Activated naive CD4-positive, alpha-beta T cell treated with anti-CD3 and anti-CD28 coated beads for 36 hours (primary cell): ENCODE measurements around the gene NRARP. TPM values are rescaled to one million over a fixed set of nuclear protein-coding genes. Genes with fewer than 3 reads are reported as not detected.
A peak's percentile ranks its signal among the peaks of the same experiment; 100 is the strongest.

Experiments used
- CTCF ChIA-PET: fragments of 350-600 bp; sonication (Branson Sonifier 250); formaldehyde crosslinking; loops from one replicate; lab custom pipeline; 2021; ENCODE audit warnings: antibody characterized with exemption; lab: Charles Lee
- DNase-seq: peaks from one replicate; pipeline ENCODE4 v3.0.0-alpha.2; 2020
- H3K27ac Mint-ChIP-seq: one replicate; pipeline ENCODE4 v1.8.0; 2021; ENCODE audit warnings: mild to moderate bottlenecking, mixed read lengths
- H3K27me3 Mint-ChIP-seq: one replicate; pipeline ENCODE4 v1.8.0; 2021; ENCODE audit warnings: low read depth, mixed read lengths
- H3K36me3 Mint-ChIP-seq: one replicate; pipeline ENCODE4 v1.8.0; 2021; ENCODE audit warnings: low read depth, mixed read lengths
- H3K4me1 Mint-ChIP-seq: one replicate; pipeline ENCODE4 v1.8.0; 2021; ENCODE audit warnings: low read depth, mixed read lengths
- H3K4me3 Mint-ChIP-seq: one replicate; pipeline ENCODE4 v1.8.0; 2021; ENCODE audit warnings: mild to moderate bottlenecking, moderate library complexity, mixed read lengths
- H3K9me3 Mint-ChIP-seq: one replicate; pipeline ENCODE4 v1.8.0; 2021; ENCODE audit warnings: mixed read lengths
- intact Hi-C: fragments of 100-400 bp; cut with micrococcal nuclease; formaldehyde crosslinking; loops from one replicate; pipeline ENCODE4 v1.15.1; 2023
- total RNA-seq, 2 experiments: library from RNA; stranded (reverse); gene quantifications; one replicate each; pipeline ENCODE4 v1.2.3, GENCODE V29; 2021

NRARP gene
- total RNA-seq, 2 experiments from 2014 or later: 1.8 to 2.2 TPM

- no peaks in the 10 kb centered on the region for H3K9me3 Mint-ChIP-seq
- intact Hi-C loops: no loop called here
- peaks cover 9% of the 10 kb centered on the region for H3K4me1 Mint-ChIP-seq
- H3K27me3 Mint-ChIP-seq: peaks cover 13% of the 10 kb centered on the region
- CTCF ChIA-PET: no interaction called here
- H3K27ac Mint-ChIP-seq: no peak overlapping the region
- H3K4me3 Mint-ChIP-seq: no peak overlapping the region
- no peak for DNase-seq
- no peaks in the 10 kb centered on the region for H3K36me3 Mint-ChIP-seq
These were observed 21.4 kb downstream of the NRARP start for GRCh38 chr9:137280474-137281344.

- Mint-ChIP-seq H3K27ac (no peak overlapping the region), H3K27me3 (peaks cover 13% of the 10 kb centered on the region), H3K4me3 (no peak overlapping the region), H3K4me1 (peaks cover 11% of the 10 kb centered on the region), H3K36me3 (no peaks in the 10 kb centered on the region), H3K9me3 (no peaks in the 10 kb centered on the region)
- intact Hi-C loops: no loop called here
- CTCF ChIA-PET: no interaction called here
- DNase-seq: no peak
These were observed 22.2 kb downstream of the NRARP start for GRCh38 chr9:137279741-137280473.

GRCh38 chr9:137278721-137279711 lies 23.1 kb downstream of the NRARP start:
- DNase-seq: no peak
- CTCF ChIA-PET: no interaction called here
- H3K9me3 Mint-ChIP-seq: no peaks in the 10 kb centered on the region
- H3K27ac Mint-ChIP-seq: no peak overlapping the region
- intact Hi-C loops: no loop called here
- no peaks in the 10 kb centered on the region for H3K36me3 Mint-ChIP-seq
- no peak overlapping the region for H3K4me3 Mint-ChIP-seq
- peaks cover 11% of the 10 kb centered on the region for H3K4me1 Mint-ChIP-seq
- peaks cover 13% of the 10 kb centered on the region for H3K27me3 Mint-ChIP-seq

- Mint-ChIP-seq H3K4me1 (peaks cover 11% of the 10 kb centered on the region), H3K27ac (no peak overlapping the region), H3K9me3 (no peaks in the 10 kb centered on the region), H3K36me3 (no peaks in the 10 kb centered on the region), H3K27me3 (peaks cover 11% of the 10 kb centered on the region), H3K4me3 (peak overlapping the region; percentile 59)
- intact Hi-C loops: no loop called here
- CTCF ChIA-PET: interaction anchor here (1.7 kb wide), 1 partner anchor 9 kb away, joined by 6 read pairs; no protein-coding TSS in a partner anchor
- DNase-seq: no peak
These were observed 23.9 kb downstream of the NRARP start for GRCh38 chr9:137278061-137278701.

GRCh38 chr9:137277329-137278041 lies 24.6 kb downstream of the NRARP start, which contains the start of gene TOR4A:
TSS of gene TOR4A (plus strand) at chr9:137277726. CDS start at chr9:137278690, 964 bp downstream.
- intact Hi-C loops: no loop called here
- peak; percentile 61 for DNase-seq
- Mint-ChIP-seq H3K36me3 (no peaks in the 10 kb centered on the region), H3K4me3 (peak within 1 kb of the TSS; percentile 59), H3K4me1 (peaks cover 11% of the 10 kb centered on the region), H3K9me3 (no peaks in the 10 kb centered on the region), H3K27ac (no peak within 1 kb of the TSS), H3K27me3 (peaks cover 8% of the 10 kb centered on the region)
- CTCF ChIA-PET: interaction anchor here (1.7 kb wide), 1 partner anchor 9 kb away, joined by 6 read pairs; no protein-coding TSS in a partner anchor

- DNase-seq: no peak
- no peaks in the 10 kb centered on the region for H3K9me3 Mint-ChIP-seq
- H3K4me1 Mint-ChIP-seq: peaks cover 11% of the 10 kb centered on the region
- H3K36me3 Mint-ChIP-seq: no peaks in the 10 kb centered on the region
- H3K27ac Mint-ChIP-seq: no peak overlapping the region
- no peak overlapping the region for H3K4me3 Mint-ChIP-seq
- peaks cover 4% of the 10 kb centered on the region for H3K27me3 Mint-ChIP-seq
- CTCF ChIA-PET: interaction anchor here (1.2 to 1.7 kb wide), 2 partner anchors 10 to 40 kb away, joined by 3 to 6 read pairs; no protein-coding TSS in a partner anchor
- intact Hi-C loops: no loop called here
These were observed 25.4 kb downstream of the NRARP start for GRCh38 chr9:137276473-137277328.

GRCh38 chr9:137275588-137276472 lies 26.2 kb downstream of the NRARP start:
- peaks cover 4% of the 10 kb centered on the region for H3K27me3 Mint-ChIP-seq
- no peak overlapping the region for H3K27ac Mint-ChIP-seq
- peaks cover 7% of the 10 kb centered on the region for H3K36me3 Mint-ChIP-seq
- intact Hi-C loops: no loop called here
- CTCF ChIA-PET: interaction anchor here (1.2 kb wide), 1 partner anchor 39 kb away, joined by 3 read pairs; no protein-coding TSS in a partner anchor
- H3K9me3 Mint-ChIP-seq: no peaks in the 10 kb centered on the region
- no peak for DNase-seq
- no peak overlapping the region for H3K4me3 Mint-ChIP-seq
- H3K4me1 Mint-ChIP-seq: peaks cover 18% of the 10 kb centered on the region

- no peak for DNase-seq
- intact Hi-C loops: no loop called here
- Mint-ChIP-seq H3K4me1 (peaks cover 18% of the 10 kb centered on the region), H3K9me3 (no peaks in the 10 kb centered on the region), H3K27ac (no peak overlapping the region), H3K27me3 (peaks cover 4% of the 10 kb centered on the region), H3K36me3 (peaks cover 7% of the 10 kb centered on the region), H3K4me3 (no peak overlapping the region)
- CTCF ChIA-PET: interaction anchor here (1.2 kb wide), 1 partner anchor 11 kb away, joined by 3 read pairs; no protein-coding TSS in a partner anchor
These were observed 26.9 kb downstream of the NRARP start for GRCh38 chr9:137275203-137275587.

- no peak overlapping the region for H3K4me3 Mint-ChIP-seq
- CTCF ChIA-PET: interaction anchor here (0.6 to 1.2 kb wide), 2 partner anchors 13 to 148 kb away, joined by 3 read pairs; no protein-coding TSS in a partner anchor
- intact Hi-C loops: no loop called here
- no peak overlapping the region for H3K27ac Mint-ChIP-seq
- peaks cover 16% of the 10 kb centered on the region for H3K36me3 Mint-ChIP-seq
- H3K4me1 Mint-ChIP-seq: peaks cover 18% of the 10 kb centered on the region
- peaks cover 4% of the 10 kb centered on the region for H3K27me3 Mint-ChIP-seq
- no peak for DNase-seq
- H3K9me3 Mint-ChIP-seq: no peaks in the 10 kb centered on the region
These were observed 28.3 kb downstream of the NRARP start for GRCh38 chr9:137273611-137274320.
